ACC112 (cell line): ENCODE measurements around the gene CCDC30.
"Not testable (repeated sequence)": the region's sequence is repeated elsewhere in the genome, so short reads cannot be mapped to it uniquely, and the experiment has no call there.

Source experiments
- H2AFZ ChIP-seq: fragments of 200-600 bp; sonication (generic); one replicate; pipeline ENCODE4 v1.6.0; 2017; ENCODE audit warnings: antibody characterized with exemption, low read length; ENCODE audit not compliant: unreplicated experiment
- H3K27ac ChIP-seq: fragments of 200-600 bp; sonication (generic); 2 replicates; pipeline ENCODE4 v1.5.1; 2014; ENCODE audit warnings: low read depth, mild to moderate bottlenecking, antibody characterized with exemption, low read length, moderate library complexity
- H3K27me3 ChIP-seq: fragments of 200-600 bp; sonication (generic); 2 replicates; pipeline ENCODE4 v1.6.1; 2014; ENCODE audit warnings: mild to moderate bottlenecking, antibody characterized with exemption, low read length, moderate library complexity, mixed read lengths; ENCODE audit not compliant: insufficient read depth
- H3K36me3 ChIP-seq: fragments of 200-600 bp; sonication (generic); 2 replicates; pipeline ENCODE4 v1.6.1; 2016; ENCODE audit warnings: mild to moderate bottlenecking, antibody characterized with exemption, low read length, moderate library complexity, mixed read lengths; ENCODE audit not compliant: insufficient read depth
- H3K4me1 ChIP-seq: fragments of 200-600 bp; sonication (generic); one replicate; pipeline ENCODE4 v1.6.1; 2016; ENCODE audit warnings: low read length, mixed read lengths; ENCODE audit not compliant: insufficient read depth, unreplicated experiment, control insufficient read depth
- H3K4me3 ChIP-seq: fragments of 200-600 bp; sonication (generic); 2 replicates; pipeline ENCODE4 v1.5.1; 2014; ENCODE audit warnings: mild to moderate bottlenecking, low read depth, low read length
- H3K79me2 ChIP-seq: fragments of 200-600 bp; sonication (generic); one replicate; pipeline ENCODE4 v1.6.0; 2016; ENCODE audit warnings: low read length; ENCODE audit not compliant: control insufficient read depth, unreplicated experiment, insufficient read depth

The CCDC30 gene

DNA sequence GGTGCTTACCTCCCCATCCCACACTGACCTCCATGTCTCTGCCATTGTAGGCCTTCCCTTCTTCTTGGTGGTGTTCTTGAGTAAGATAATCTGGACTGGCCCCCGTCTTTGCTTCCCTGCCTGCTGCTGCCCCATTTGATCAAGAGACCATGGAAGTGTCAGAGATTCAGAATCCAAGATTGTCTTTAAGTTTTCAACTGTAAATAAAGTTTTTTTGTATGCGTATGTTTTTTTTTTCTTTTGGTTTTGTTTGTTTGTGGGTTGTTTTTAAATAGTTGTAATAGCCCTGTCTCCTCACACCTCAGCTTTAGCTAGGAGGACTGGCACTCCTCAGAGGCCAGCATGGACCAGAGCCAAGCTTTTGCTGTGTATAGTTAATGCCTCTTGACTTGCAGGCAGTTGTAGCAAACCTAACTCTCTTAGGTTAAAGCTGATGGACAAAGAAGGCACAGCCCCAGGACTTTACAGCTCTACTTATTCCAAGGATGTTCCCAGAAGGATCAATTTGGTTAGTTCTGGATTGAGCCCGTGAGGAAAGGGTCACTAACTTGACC, 213.5 kb downstream of the CCDC30 start:
- H3K36me3 ChIP-seq = 0 out of 2 replicates have a peak, but pooled peaks cover 9% of the 10 kb centered on the region
- H3K27ac ChIP-seq = no peak overlapping the region
- H3K79me2 ChIP-seq = peaks cover 18% of the 10 kb centered on the region
- peaks cover 15% of the 10 kb centered on the region for H3K4me1 ChIP-seq
- H3K27me3 ChIP-seq = no peaks in the 10 kb centered on the region
- H2AFZ ChIP-seq = no peak overlapping the region
- no peak overlapping the region for H3K4me3 ChIP-seq

GRCh38 chr1:42679364-42679983, 216.4 kb downstream of the CCDC30 start:
- peaks cover 18% of the 10 kb centered on the region for H3K36me3 ChIP-seq
- peaks cover 18% of the 10 kb centered on the region for H3K4me1 ChIP-seq
- H3K4me3 ChIP-seq = no peak overlapping the region
- H3K79me2 ChIP-seq = peaks cover 34% of the 10 kb centered on the region
- no peak overlapping the region for H3K27ac ChIP-seq
- no peaks in the 10 kb centered on the region for H3K27me3 ChIP-seq
- no peak overlapping the region for H2AFZ ChIP-seq

DNA sequence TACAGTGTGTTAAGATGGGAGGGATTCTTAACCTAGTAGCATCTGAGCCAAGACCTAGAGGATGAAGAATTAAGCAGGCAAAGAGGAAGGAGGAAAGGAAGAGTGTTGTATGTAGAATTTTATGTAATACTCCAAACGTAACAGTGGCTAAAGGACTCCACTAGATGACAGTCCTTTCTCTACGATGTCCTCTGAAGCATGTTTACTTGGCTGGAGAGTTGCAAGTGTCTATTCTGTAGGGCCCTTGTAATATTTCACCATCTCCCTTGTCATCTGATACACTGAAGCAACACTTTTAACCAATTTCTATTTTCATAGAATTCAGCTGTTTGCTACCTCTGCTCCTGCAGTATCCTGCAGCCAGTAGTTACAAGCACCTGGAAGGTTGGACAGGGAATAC, 217.0 kb downstream of the CCDC30 start:
- H3K79me2 ChIP-seq = peaks cover 40% of the 10 kb centered on the region

GRCh38 chr1:42680921-42681683, 218.0 kb downstream of the CCDC30 start:
- Histone ChIP-seq H3K79me2 (peaks cover 51% of the 10 kb centered on the region), H3K36me3 (peaks cover 18% of the 10 kb centered on the region), H3K4me1 (peaks cover 35% of the 10 kb centered on the region), H3K27me3 (no peaks in the 10 kb centered on the region), H2AFZ (peak overlapping the region; percentile 62), H3K4me3 (peak overlapping the region; percentile 96), H3K27ac (peak overlapping the region; percentile 67)

More for the DNA sequence above, 217.0 kb downstream of the CCDC30 start:
- Histone ChIP-seq H2AFZ (no peak overlapping the region), H3K36me3 (peaks cover 24% of the 10 kb centered on the region), H3K27me3 (no peaks in the 10 kb centered on the region), H3K27ac (no peak overlapping the region), H3K4me3 (peak overlapping the region; percentile 96), H3K4me1 (peaks cover 24% of the 10 kb centered on the region)

DNA sequence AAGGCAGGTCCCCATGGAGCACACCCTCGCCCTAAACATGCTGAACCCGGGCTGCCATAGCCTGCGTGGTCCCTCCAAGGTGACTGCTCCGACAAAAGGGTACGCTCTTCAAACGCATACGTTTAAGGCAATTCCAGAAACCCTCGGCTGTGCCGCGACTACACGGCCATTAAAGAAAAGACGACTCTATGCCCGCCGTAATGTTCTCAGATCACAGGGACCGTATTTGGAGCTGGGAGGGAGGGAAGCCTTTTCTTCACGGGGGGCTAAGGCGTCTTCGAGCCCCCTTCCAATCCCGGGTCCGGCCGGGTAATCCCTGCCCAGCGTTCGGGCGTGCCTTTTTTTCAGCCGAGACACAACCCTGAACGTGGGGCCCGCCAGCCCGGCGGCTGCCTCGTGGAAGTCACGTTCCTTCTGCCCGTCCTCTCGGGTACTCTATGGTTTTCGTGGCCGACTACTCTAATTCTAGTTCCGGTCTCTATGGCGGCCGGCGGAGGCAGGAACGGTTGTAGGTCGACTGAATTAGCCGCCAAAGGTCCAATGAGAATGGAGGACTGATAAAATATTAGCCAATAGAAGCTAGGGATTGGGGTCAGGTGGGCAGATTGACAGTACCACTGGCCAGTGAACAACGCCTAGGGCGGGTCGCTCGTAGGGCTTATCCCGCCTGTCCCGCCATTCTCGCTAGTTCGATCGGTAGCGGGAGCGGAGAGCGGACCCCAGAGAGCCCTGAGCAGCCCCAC, 218.8 kb downstream of the CCDC30 start, which contains the start of gene YBX1:
Gene YBX1, plus strand, starts transcription at position 678 of the 743 bp plus-strand sequence. CDS start 148 bp downstream, outside the sequence.
- Histone ChIP-seq H3K27me3 (no peaks in the 10 kb centered on the region), H3K4me3 (peak within 1 kb of the TSS; percentile 96), H3K79me2 (peaks cover 59% of the 10 kb centered on the region), H3K27ac (peak within 1 kb of the TSS; percentile 67), H2AFZ (peak within 1 kb of the TSS; percentile 62), H3K36me3 (peaks cover 24% of the 10 kb centered on the region), H3K4me1 (peaks cover 43% of the 10 kb centered on the region)

DNA sequence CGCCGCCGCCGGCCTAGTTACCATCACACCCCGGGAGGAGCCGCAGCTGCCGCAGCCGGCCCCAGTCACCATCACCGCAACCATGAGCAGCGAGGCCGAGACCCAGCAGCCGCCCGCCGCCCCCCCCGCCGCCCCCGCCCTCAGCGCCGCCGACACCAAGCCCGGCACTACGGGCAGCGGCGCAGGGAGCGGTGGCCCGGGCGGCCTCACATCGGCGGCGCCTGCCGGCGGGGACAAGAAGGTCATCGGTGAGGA, 219.3 kb downstream of the CCDC30 start:
- not testable (repeated sequence) for H3K27me3 ChIP-seq, H2AFZ ChIP-seq
- H3K79me2 ChIP-seq = peaks cover 64% of the 10 kb centered on the region
- H3K36me3 ChIP-seq = peaks cover 26% of the 10 kb centered on the region
- H3K27ac ChIP-seq = peak overlapping the region; percentile 32
- peak overlapping the region; percentile 96 for H3K4me3 ChIP-seq
- peaks cover 44% of the 10 kb centered on the region for H3K4me1 ChIP-seq

- Histone ChIP-seq H3K36me3 (peaks cover 31% of the 10 kb centered on the region), H3K27ac (peak overlapping the region; percentile 44), H2AFZ (no peak overlapping the region)
Measured at GRCh38 chr1:42682739-42683531, 219.8 kb downstream of the CCDC30 start.

DNA sequence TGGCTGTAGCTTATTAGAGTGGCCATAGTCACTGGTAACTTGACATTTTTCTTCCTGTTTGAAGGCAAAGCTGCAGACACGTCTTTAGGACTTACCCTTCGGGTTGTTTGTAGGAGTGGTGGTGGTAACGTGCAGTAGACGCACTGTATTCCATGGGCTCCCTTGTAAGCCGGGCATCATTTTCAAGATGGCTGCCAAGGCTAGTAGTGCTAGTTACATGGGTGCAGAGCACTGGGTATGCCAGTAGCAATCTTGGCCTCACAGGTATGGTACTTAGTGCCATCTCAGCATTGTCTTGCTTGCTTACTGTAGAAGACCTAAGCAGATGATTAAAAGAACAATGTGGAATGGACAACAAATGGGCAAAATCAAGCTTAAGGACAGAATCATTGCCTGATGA, 221.1 kb downstream of the CCDC30 start:
- Histone ChIP-seq H3K36me3 (peaks cover 37% of the 10 kb centered on the region), H3K4me3 (peak overlapping the region; percentile 96), H3K79me2 (peaks cover 81% of the 10 kb centered on the region), H3K4me1 (peaks cover 60% of the 10 kb centered on the region), H3K27ac (no peak overlapping the region), H2AFZ (no peak overlapping the region), H3K27me3 (no peaks in the 10 kb centered on the region)

More at GRCh38 chr1:42682739-42683531, 219.8 kb downstream of the CCDC30 start:
- Histone ChIP-seq H3K79me2 (peaks cover 69% of the 10 kb centered on the region), H3K4me3 (peak overlapping the region; percentile 96), H3K27me3 (no peaks in the 10 kb centered on the region), H3K4me1 (peaks cover 48% of the 10 kb centered on the region)

DNA sequence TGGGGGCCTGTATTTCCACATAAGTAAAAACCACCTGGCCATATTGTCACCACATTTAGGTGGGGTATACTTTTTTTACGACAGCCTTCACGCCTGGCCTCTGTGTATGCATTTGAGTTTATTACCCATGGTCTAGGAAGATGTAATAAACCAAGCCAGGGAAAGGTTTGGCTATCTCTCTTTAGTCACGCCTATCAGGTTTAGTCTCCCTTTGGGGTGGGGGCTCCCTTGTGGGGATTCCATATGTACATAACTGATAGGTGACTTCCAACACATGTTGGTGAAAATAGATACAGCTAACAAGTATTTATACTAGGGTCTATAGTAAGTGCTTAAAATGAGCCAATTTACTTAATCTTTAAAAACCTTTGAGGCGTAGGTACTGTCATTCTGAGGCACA, 223.3 kb downstream of the CCDC30 start:
- Histone ChIP-seq H3K27ac (no peak overlapping the region), H3K36me3 (peaks cover 37% of the 10 kb centered on the region), H3K27me3 (no peaks in the 10 kb centered on the region), H3K79me2 (peaks cover 88% of the 10 kb centered on the region), H3K4me1 (peaks cover 58% of the 10 kb centered on the region), H2AFZ (no peak overlapping the region), H3K4me3 (peak overlapping the region; percentile 37)

DNA sequence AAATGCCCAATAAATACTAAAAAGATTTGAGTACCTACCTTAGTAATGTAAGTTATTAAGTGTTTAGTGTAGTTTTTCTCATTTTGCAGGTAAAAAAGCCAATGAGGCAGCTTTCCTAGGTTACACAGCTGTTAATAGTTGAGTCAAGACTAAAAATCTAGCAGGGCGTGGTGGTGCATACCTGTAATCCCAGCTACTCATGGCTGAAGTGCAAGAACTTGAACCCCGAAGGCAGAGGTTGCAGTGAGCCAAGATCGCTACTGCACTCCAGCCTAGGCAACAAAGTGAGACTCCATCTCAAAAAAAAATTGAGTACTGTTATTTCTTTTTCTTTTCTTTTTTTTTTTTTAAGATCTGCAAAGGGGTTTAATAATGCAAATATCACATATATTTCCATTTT, 226.8 kb downstream of the CCDC30 start:
- peaks cover 50% of the 10 kb centered on the region for H3K4me1 ChIP-seq
- H2AFZ ChIP-seq = no peak overlapping the region
- H3K4me3 ChIP-seq = no peak overlapping the region
- peaks cover 43% of the 10 kb centered on the region for H3K36me3 ChIP-seq
- H3K27ac ChIP-seq = no peak overlapping the region
- no peaks in the 10 kb centered on the region for H3K27me3 ChIP-seq
- peaks cover 100% of the 10 kb centered on the region for H3K79me2 ChIP-seq
